Gastrocnemius medialis (tissue), 4 donors: ENCODE data around the gene PLEKHH2. TPM values are rescaled to one million over a fixed set of nuclear protein-coding genes. Genes with fewer than 3 reads are reported as not detected.
A peak's percentile ranks its signal among the peaks of the same experiment; 100 is the strongest.

Source experiments
- ATAC-seq, 2 donors: fragments of 150-250 bp; one replicate each; pipeline ENCODE4 v1.9.1; 2016
- DNase-seq, 2 donors: peaks; one replicate each; pipeline ENCODE4 v3.0.0-alpha.2; 2019
- H3K27ac ChIP-seq, 4 donors: fragments of 200-600 bp; sonication (generic); 1 replicate in 1 of 4; 2 replicates in 3 of 4; pipeline ENCODE4 v1.5.1; 2016 to 2018; ENCODE audit warnings: mild to moderate bottlenecking in 2 of 4, moderate library complexity in 1 of 4
- H3K27me3 ChIP-seq, 3 donors: fragments of 200-600 bp; sonication (generic) in 2 of 3; 1 replicate in 1 of 3; 2 replicates in 2 of 3; pipeline versions ENCODE4 v1.5.1 to v1.6.0; 2016 to 2019; ENCODE audit warnings: mild to moderate bottlenecking in 1 of 3, moderate library complexity in 1 of 3
- H3K36me3 ChIP-seq, 2 donors: fragments of 200-600 bp; sonication (generic) in 1 of 2; one replicate each; pipeline ENCODE4 v1.5.1; 2017 to 2018
- H3K4me1 ChIP-seq, 2 donors: fragments of 200-600 bp; sonication (generic) in 1 of 2; one replicate each; pipeline ENCODE4 v1.5.1; 2016 to 2017; ENCODE audit warnings: mild to moderate bottlenecking in 2 of 2
- H3K4me3 ChIP-seq, 4 donors: fragments of 200-600 bp; sonication (generic) in 3 of 4; 1 replicate in 1 of 4; 2 replicates in 3 of 4; pipeline ENCODE4 v1.5.1; 2016 to 2019; ENCODE audit warnings: mild to moderate bottlenecking in 2 of 4
- H3K9me3 ChIP-seq, 3 donors: fragments of 200-600 bp; sonication (generic) in 2 of 3; 1 replicate in 1 of 3; 2 replicates in 2 of 3; pipeline ENCODE4 v1.5.1; 2016 to 2019
- CTCF ChIP-seq, 5 experiments: fragments of 450-650 bp in 3 of 5; fragments of 200-600 bp in 2 of 5; sonication (generic) in 2 of 5; IDR thresholded peaks in 4 of 5; conservative IDR thresholded peaks in 1 of 5; 1 replicate in 4 of 5; 2 replicates in 1 of 5; pipeline ENCODE4 v1.5.1; 2016 to 2019; ENCODE audit warnings: antibody characterized with exemption in 5 of 5, mild to moderate bottlenecking in 3 of 5, moderate library complexity in 3 of 5
- POLR2A ChIP-seq, 2 donors: fragments of 450-650 bp; IDR thresholded peaks; one replicate each; pipeline ENCODE4 v1.6.1; 2017; ENCODE audit warnings: antibody characterized with exemption in 2 of 2, mild to moderate bottlenecking in 2 of 2, moderate library complexity in 2 of 2
- in situ Hi-C, 4 donors: fragments of 200-750 bp; cut with MboI; loops; one replicate each; pipeline versions ENCODE4 v1.15.0 to v1.8.0; 2017; ENCODE audit warnings: low sequenced_read_pairs in 4 of 4
- intact Hi-C: fragments of 100-400 bp; cut with DNase I; formaldehyde crosslinking; loops from one replicate; pipeline ENCODE4 v1.15.1; 2023; ENCODE audit warnings: low total_unique reads
- total RNA-seq, 4 donors: library from RNA; depleted of rRNA; stranded (reverse); fragments of >200 nt; gene quantifications; one replicate each; pipeline versions ENCODE4 v1.1.0 to v1.2.3, GENCODE V29; 2016

The PLEKHH2 gene
- total RNA-seq, 4 donors from 2014 or later = 1.4 to 4.9 (median 3.4) TPM

GRCh38 chr2:43731211-43731610 is 94.2 kb downstream of the PLEKHH2 start:
- Histone ChIP-seq H3K36me3 (no peaks in the 10 kb centered on the region), H3K9me3 (no peaks in the 10 kb centered on the region), H3K4me1 (no peaks in the 10 kb centered on the region), H3K4me3 (no peak overlapping the region), H3K27ac (no peak overlapping the region), H3K27me3 (no peaks in the 10 kb centered on the region)
- DNase-seq (no peak), ATAC-seq (no peak)
- no peak for TF ChIP-seq CTCF (IDR thresholded peaks at IDR 0.05 in 4 of 5, conservative IDR thresholded peaks at IDR 0.05 in 1 of 5)
- no peak for TF ChIP-seq POLR2A (IDR thresholded peaks at IDR 0.05)
- in situ Hi-C loops (no loop called here), intact Hi-C loops (no loop called here)

- Histone ChIP-seq H3K36me3 (no peaks in the 10 kb centered on the region), H3K4me3 (no peak overlapping the region), H3K27me3 (no peaks in the 10 kb centered on the region), H3K27ac (no peak overlapping the region), H3K9me3 (no peaks in the 10 kb centered on the region), H3K4me1 (no peaks in the 10 kb centered on the region)
- in situ Hi-C loops = no loop called here
- ATAC-seq (no peak), DNase-seq (no peak)
- intact Hi-C loops = no loop called here
- TF ChIP-seq POLR2A (IDR thresholded peaks at IDR 0.05) (no peak), CTCF (IDR thresholded peaks at IDR 0.05 in 4 of 5, conservative IDR thresholded peaks at IDR 0.05 in 1 of 5) (no peak)
Observed at GRCh38 chr2:43736637-43737036, 99.6 kb downstream of the PLEKHH2 start.

- Histone ChIP-seq H3K4me3 (no peak overlapping the region), H3K36me3 (no peaks in the 10 kb centered on the region), H3K27me3 (no peaks in the 10 kb centered on the region), H3K9me3 (no peaks in the 10 kb centered on the region), H3K27ac (no peak overlapping the region), H3K4me1 (no peaks in the 10 kb centered on the region)
- DNase-seq (peak in 1 of 2 donors; percentile 17), ATAC-seq (no peak)
- in situ Hi-C loops = no loop called here
- intact Hi-C loops = no loop called here
- TF ChIP-seq CTCF (IDR thresholded peaks at IDR 0.05 in 4 of 5, conservative IDR thresholded peaks at IDR 0.05 in 1 of 5) (no peak), POLR2A (IDR thresholded peaks at IDR 0.05) (no peak)
Observed at GRCh38 chr2:43737097-43737854, 100.2 kb downstream of the PLEKHH2 start.

- H3K4me1 ChIP-seq = no peaks in the 10 kb centered on the region
- no peaks in the 10 kb centered on the region for H3K9me3 ChIP-seq
- in situ Hi-C loops = no loop called here
- H3K27ac ChIP-seq = no peak overlapping the region
- DNase-seq (no peak), ATAC-seq (no peak)
- H3K36me3 ChIP-seq = no peaks in the 10 kb centered on the region
- TF ChIP-seq CTCF (IDR thresholded peaks at IDR 0.05 in 4 of 5, conservative IDR thresholded peaks at IDR 0.05 in 1 of 5) (no peak), POLR2A (IDR thresholded peaks at IDR 0.05) (no peak)
- H3K4me3 ChIP-seq = no peak overlapping the region
- H3K27me3 ChIP-seq = no peaks in the 10 kb centered on the region
- intact Hi-C loops = no loop called here
Observed at GRCh38 chr2:43737855-43738254, 100.8 kb downstream of the PLEKHH2 start.

- no peaks in the 10 kb centered on the region for H3K36me3 ChIP-seq
- TF ChIP-seq CTCF (IDR thresholded peaks at IDR 0.05 in 4 of 5, conservative IDR thresholded peaks at IDR 0.05 in 1 of 5) (no peak), POLR2A (IDR thresholded peaks at IDR 0.05) (no peak)
- no peak overlapping the region for H3K4me3 ChIP-seq
- DNase-seq (no peak), ATAC-seq (no peak)
- in situ Hi-C loops = no loop called here
- no peaks in the 10 kb centered on the region for H3K4me1 ChIP-seq
- no peak overlapping the region for H3K27ac ChIP-seq
- H3K9me3 ChIP-seq = no peaks in the 10 kb centered on the region
- intact Hi-C loops = no loop called here
- no peaks in the 10 kb centered on the region for H3K27me3 ChIP-seq
Observed at GRCh38 chr2:43738257-43738656, 101.2 kb downstream of the PLEKHH2 start.
